Astrocyte (in vitro differentiated cells and primary cell): ENCODE data around the gene PKD2.
"Not testable (repeated sequence)": the region's sequence is repeated elsewhere in the genome, so short reads cannot be mapped to it uniquely, and the experiment has no call there.

ENCODE experiments used
- CTCF ChIP-seq: IDR thresholded peaks from 2 replicates; pipeline ENCODE4 v1.5.1; 2011; ENCODE audit warnings: low read depth, mild to moderate bottlenecking, inconsistent platforms, low read length, moderate library complexity; ENCODE audit not compliant: insufficient read depth
- EZH2 ChIP-seq: IDR thresholded peaks from 2 replicates; pipeline ENCODE4 v1.6.1; 2012; ENCODE audit warnings: mild to moderate bottlenecking, low read length, inconsistent platforms; ENCODE audit not compliant: insufficient read depth

- TF ChIP-seq CTCF, EZH2: not testable (repeated sequence)
These were observed 8.2 kb upstream of the PKD2 start for GRCh38 chr4:87999191-87999691.
